ENCODE data around the gene GALNT17. TPM values are rescaled to one million over a fixed set of nuclear protein-coding genes. Genes with fewer than 3 reads are reported as not detected.

The GALNT17 gene
- total and polyA plus RNA-seq, 3 experiments from 2014 or later: not detected

DNA sequence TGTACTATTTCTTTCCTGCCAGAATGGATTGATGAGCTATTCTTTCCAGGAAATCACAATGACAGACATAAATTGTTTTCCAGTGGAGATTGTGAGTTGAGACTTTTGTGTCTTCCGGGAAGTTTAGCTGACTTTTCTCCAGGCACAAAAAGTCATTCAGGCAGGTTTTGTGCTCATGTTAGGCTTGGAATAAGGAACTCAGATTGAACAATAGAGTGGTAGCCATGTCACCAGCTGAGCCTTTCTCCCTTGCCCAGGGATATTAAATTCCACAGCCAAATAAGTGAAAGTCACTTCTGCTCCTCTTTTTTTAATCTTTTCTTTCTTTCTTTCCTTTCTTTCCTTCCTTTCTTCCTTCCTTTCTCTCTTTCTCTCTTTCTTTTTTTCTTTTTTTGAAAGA, 559.6 kb downstream of the GALNT17 start:
- DNase-seq: no peak
- no peak overlapping the region for H3K27ac Mint-ChIP-seq
- H3K36me3 ChIP-seq (ENCODE audit: insufficient read depth, low read length): no peaks in the 10 kb centered on the region
- H3K9me3 ChIP-seq (ENCODE audit: low read length): no peaks in the 10 kb centered on the region
- no peaks in the 10 kb centered on the region for H3K27me3 ChIP-seq (ENCODE audit: insufficient read depth, low read length, poor library complexity, severe bottlenecking)
- ChIA-PET POLR2A (no interaction called here), CTCF (no interaction called here)
- peaks cover 0 to 9% (median 5%) of the 10 kb centered on the region in 5 donors for H3K9me3 Mint-ChIP-seq
- H3K4me1 Mint-ChIP-seq: no peaks in the 10 kb centered on the region
- no peak overlapping the region for H3K4me3 Mint-ChIP-seq
- H3K36me3 Mint-ChIP-seq: no peaks in the 10 kb centered on the region
- H3K4me3 ChIP-seq (ENCODE audit: low read length): no peak overlapping the region
- H3K4me1 ChIP-seq (ENCODE audit: insufficient read depth, low read length): no peaks in the 10 kb centered on the region
- H3K27ac ChIP-seq (ENCODE audit: low read depth, low read length): no peak overlapping the region
- no peaks in the 10 kb centered on the region for H3K27me3 Mint-ChIP-seq

DNA sequence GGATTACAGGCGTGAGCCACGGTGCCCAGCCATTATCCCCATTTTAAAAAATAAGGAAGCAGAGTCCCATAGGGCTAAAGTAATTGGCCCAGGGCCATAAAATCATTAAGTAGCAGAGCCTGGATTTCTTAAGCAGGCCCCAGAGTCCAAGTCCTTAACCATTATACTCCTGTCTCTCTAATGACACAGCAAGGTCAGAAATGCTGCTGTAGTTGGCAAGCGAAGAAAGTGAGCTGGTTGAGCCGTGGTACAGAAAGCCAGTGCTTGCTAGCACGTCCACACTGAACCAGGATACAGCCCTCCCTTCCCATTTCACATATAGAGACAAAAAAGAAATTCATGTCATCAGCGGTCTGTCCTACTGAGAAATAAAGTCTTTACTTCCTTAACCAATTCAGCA, 562.7 kb downstream of the GALNT17 start:
- Histone ChIP-seq H3K4me1 (ENCODE audit: insufficient read depth, low read length) (no peaks in the 10 kb centered on the region), H3K36me3 (ENCODE audit: insufficient read depth, low read length) (no peaks in the 10 kb centered on the region), H3K27ac (ENCODE audit: low read depth, low read length) (no peak overlapping the region), H3K9me3 (ENCODE audit: low read length) (no peaks in the 10 kb centered on the region), H3K4me3 (ENCODE audit: low read length) (no peak overlapping the region), H3K27me3 (ENCODE audit: insufficient read depth, low read length, poor library complexity, severe bottlenecking) (no peaks in the 10 kb centered on the region)
- no peaks in the 10 kb centered on the region for H3K36me3 Mint-ChIP-seq
- no peak overlapping the region for H3K4me3 Mint-ChIP-seq
- ChIA-PET POLR2A (no interaction called here), CTCF (no interaction called here)
- DNase-seq: no peak
- H3K9me3 Mint-ChIP-seq: peaks cover 4 to 12% (median 7%) of the 10 kb centered on the region in 5 donors
- H3K27me3 Mint-ChIP-seq: no peaks in the 10 kb centered on the region
- no peaks in the 10 kb centered on the region for H3K4me1 Mint-ChIP-seq
- H3K27ac Mint-ChIP-seq: no peak overlapping the region

DNA sequence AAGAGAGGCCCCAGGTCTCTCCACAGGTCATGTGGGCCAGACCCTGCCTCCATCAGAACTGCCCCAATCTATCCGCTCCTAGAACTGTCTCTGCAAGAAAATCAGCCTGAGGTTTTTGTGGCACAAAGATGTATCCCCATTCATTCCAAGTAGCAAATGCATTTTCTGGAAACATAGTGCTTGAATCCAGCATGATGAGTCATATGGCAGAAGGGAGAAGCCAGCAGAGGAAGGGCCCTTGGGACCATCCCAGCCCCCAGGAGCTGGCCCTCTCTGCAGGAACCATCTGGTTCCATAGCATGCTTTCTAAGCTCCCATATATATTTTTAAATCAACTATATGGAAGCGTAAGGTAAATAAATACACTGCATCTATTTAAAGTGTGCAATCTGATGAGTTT, 563.2 kb downstream of the GALNT17 start:
- H3K27ac Mint-ChIP-seq: no peak overlapping the region
- Histone ChIP-seq H3K4me1 (ENCODE audit: insufficient read depth, low read length) (no peaks in the 10 kb centered on the region), H3K4me3 (ENCODE audit: low read length) (no peak overlapping the region), H3K27me3 (ENCODE audit: insufficient read depth, low read length, poor library complexity, severe bottlenecking) (no peaks in the 10 kb centered on the region), H3K9me3 (ENCODE audit: low read length) (no peaks in the 10 kb centered on the region), H3K36me3 (ENCODE audit: insufficient read depth, low read length) (no peaks in the 10 kb centered on the region), H3K27ac (ENCODE audit: low read depth, low read length) (no peak overlapping the region)
- H3K4me1 Mint-ChIP-seq: no peaks in the 10 kb centered on the region
- ChIA-PET CTCF (no interaction called here), POLR2A (no interaction called here)
- no peak for DNase-seq
- no peak overlapping the region for H3K4me3 Mint-ChIP-seq
- H3K9me3 Mint-ChIP-seq: peaks cover 4 to 15% (median 9%) of the 10 kb centered on the region in 5 donors
- no peaks in the 10 kb centered on the region for H3K27me3 Mint-ChIP-seq
- H3K36me3 Mint-ChIP-seq: no peaks in the 10 kb centered on the region

DNA sequence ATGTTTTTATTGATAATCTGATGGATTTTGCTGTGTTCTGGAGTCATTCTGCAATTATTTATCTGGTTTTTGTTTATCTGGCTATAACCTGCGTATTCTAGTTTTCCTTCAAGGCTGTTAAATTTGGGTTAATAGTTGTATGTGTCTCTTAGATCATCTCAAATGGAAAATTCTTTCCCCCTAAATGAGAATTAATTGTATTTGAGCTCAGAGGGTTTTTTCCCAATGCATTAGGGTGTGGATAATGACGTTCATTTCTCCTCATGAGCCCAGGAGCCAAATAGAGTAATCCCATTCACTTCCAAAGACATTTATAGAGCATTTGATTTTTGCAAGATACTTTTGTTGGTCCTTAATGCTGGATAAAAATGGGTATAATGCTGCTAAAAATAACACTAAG, 564.6 kb downstream of the GALNT17 start:
- Histone ChIP-seq H3K4me1 (ENCODE audit: insufficient read depth, low read length) (no peaks in the 10 kb centered on the region), H3K4me3 (ENCODE audit: low read length) (no peak overlapping the region), H3K36me3 (ENCODE audit: insufficient read depth, low read length) (no peaks in the 10 kb centered on the region), H3K27me3 (ENCODE audit: insufficient read depth, low read length, poor library complexity, severe bottlenecking) (no peaks in the 10 kb centered on the region), H3K9me3 (ENCODE audit: low read length) (no peaks in the 10 kb centered on the region), H3K27ac (ENCODE audit: low read depth, low read length) (no peak overlapping the region)
- Mint-ChIP-seq H3K9me3 (peaks cover 4 to 15% (median 12%) of the 10 kb centered on the region in 5 donors), H3K36me3 (no peaks in the 10 kb centered on the region), H3K27ac (no peak overlapping the region), H3K27me3 (no peaks in the 10 kb centered on the region), H3K4me1 (no peaks in the 10 kb centered on the region), H3K4me3 (no peak overlapping the region)
- no peak for DNase-seq
- ChIA-PET POLR2A (no interaction called here), CTCF (no interaction called here)

DNA sequence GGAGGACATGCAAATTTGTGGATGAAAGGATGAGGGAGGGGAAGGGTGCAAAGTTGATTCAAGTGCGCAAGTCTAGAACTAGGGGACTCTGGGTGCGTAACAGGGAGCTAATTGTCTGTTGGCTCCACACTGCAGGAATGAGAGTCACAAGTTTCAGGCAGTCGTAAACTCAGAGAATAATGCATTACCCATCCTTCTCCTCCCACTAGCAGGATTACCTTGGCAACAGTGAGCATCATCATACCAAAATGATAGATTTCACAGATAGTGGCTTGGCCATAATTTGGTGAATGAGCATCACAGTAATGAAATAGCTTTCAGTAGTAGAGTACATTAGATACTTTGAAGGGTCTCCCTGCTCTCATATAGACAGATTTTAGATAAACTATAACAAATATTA, 565.5 kb downstream of the GALNT17 start:
- DNase-seq: no peak
- Histone ChIP-seq H3K4me3 (ENCODE audit: low read length) (no peak overlapping the region), H3K36me3 (ENCODE audit: insufficient read depth, low read length) (no peaks in the 10 kb centered on the region), H3K27ac (ENCODE audit: low read depth, low read length) (no peak overlapping the region), H3K4me1 (ENCODE audit: insufficient read depth, low read length) (no peaks in the 10 kb centered on the region), H3K9me3 (ENCODE audit: low read length) (no peaks in the 10 kb centered on the region), H3K27me3 (ENCODE audit: insufficient read depth, low read length, poor library complexity, severe bottlenecking) (no peaks in the 10 kb centered on the region)
- Mint-ChIP-seq H3K27ac (no peak overlapping the region), H3K27me3 (no peaks in the 10 kb centered on the region), H3K4me3 (no peak overlapping the region), H3K4me1 (no peaks in the 10 kb centered on the region), H3K36me3 (no peaks in the 10 kb centered on the region), H3K9me3 (peaks cover 4 to 15% (median 12%) of the 10 kb centered on the region in 5 donors)
- POLR2A ChIA-PET: no interaction called here
- CTCF ChIA-PET: no interaction called here

DNA sequence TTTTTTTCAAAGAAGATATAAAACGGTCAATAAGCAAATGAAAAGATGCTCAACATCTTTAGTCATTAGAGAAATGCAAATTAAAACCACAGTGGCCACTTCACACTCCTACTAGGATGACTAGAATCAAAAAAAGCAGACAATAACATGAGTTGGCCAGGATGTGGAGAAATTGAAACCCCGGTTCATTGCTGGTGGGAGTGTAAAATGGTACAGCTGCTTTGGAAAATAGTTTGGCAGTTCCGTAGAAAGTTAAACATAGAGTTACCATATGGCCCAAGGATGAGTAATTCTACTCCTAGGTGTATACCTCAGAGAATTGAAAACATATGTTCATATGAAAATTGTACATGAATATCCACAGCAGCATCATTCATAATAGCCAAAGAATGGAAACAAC, 573.3 kb downstream of the GALNT17 start:
- Histone ChIP-seq H3K27me3 (ENCODE audit: insufficient read depth, low read length, poor library complexity, severe bottlenecking) (no peaks in the 10 kb centered on the region), H3K4me1 (ENCODE audit: insufficient read depth, low read length) (no peaks in the 10 kb centered on the region), H3K4me3 (ENCODE audit: low read length) (no peak overlapping the region), H3K9me3 (ENCODE audit: low read length) (no peaks in the 10 kb centered on the region), H3K36me3 (ENCODE audit: insufficient read depth, low read length) (no peaks in the 10 kb centered on the region), H3K27ac (ENCODE audit: low read depth, low read length) (no peak overlapping the region)
- H3K27me3 Mint-ChIP-seq: no peaks in the 10 kb centered on the region
- no peaks in the 10 kb centered on the region for H3K4me1 Mint-ChIP-seq
- POLR2A ChIA-PET: no interaction called here
- H3K27ac Mint-ChIP-seq: no peak overlapping the region
- H3K4me3 Mint-ChIP-seq: no peak overlapping the region
- CTCF ChIA-PET: no interaction called here
- H3K9me3 Mint-ChIP-seq: peaks cover 2 to 16% (median 11%) of the 10 kb centered on the region in 5 donors
- H3K36me3 Mint-ChIP-seq: no peaks in the 10 kb centered on the region
- DNase-seq: no peak

DNA sequence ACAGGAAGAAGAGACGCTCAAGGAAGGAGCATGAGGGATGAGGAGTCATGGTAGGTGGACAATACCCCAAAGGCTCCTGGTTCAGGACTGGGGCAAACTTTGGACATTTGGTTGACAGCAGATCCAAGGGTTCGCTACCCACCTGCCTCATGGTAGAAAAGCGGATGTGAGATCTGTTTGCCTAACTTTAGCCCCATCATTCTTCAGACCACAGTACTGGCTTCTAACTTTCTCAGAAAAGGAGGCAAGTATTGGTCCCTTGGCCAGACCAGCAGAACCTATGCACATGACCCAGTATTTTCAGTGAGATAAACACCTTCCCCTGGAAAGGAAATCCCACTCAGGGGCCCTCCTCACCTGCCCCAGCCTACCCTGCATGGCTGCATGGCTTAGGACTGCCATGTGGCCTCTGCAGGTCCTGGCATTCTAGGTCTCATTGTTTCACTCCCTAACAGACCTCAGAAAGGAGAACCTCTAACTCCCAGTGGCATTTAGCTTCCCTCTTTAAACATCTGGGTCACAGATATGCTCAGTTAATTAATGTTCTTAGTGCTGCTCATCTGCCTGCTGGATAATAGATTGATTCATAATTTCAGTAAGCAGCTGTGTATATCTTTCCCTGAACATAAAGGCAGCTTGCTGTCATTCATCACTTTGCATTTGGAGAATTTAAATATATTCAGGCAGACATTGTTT, 574.1 kb downstream of the GALNT17 start:
- peaks cover 0 to 15% (median 10%) of the 10 kb centered on the region in 5 donors for H3K9me3 Mint-ChIP-seq
- Histone ChIP-seq H3K4me1 (ENCODE audit: insufficient read depth, low read length) (no peaks in the 10 kb centered on the region), H3K36me3 (ENCODE audit: insufficient read depth, low read length) (no peaks in the 10 kb centered on the region), H3K4me3 (ENCODE audit: low read length) (no peak overlapping the region), H3K27me3 (ENCODE audit: insufficient read depth, low read length, poor library complexity, severe bottlenecking) (no peaks in the 10 kb centered on the region), H3K27ac (ENCODE audit: low read depth, low read length) (no peak overlapping the region), H3K9me3 (ENCODE audit: low read length) (no peaks in the 10 kb centered on the region)
- H3K27me3 Mint-ChIP-seq: no peaks in the 10 kb centered on the region
- H3K27ac Mint-ChIP-seq: no peak overlapping the region
- no peak overlapping the region for H3K4me3 Mint-ChIP-seq
- POLR2A ChIA-PET: no interaction called here
- CTCF ChIA-PET: no interaction called here
- H3K36me3 Mint-ChIP-seq: no peaks in the 10 kb centered on the region
- no peak for DNase-seq
- no peaks in the 10 kb centered on the region for H3K4me1 Mint-ChIP-seq

DNA sequence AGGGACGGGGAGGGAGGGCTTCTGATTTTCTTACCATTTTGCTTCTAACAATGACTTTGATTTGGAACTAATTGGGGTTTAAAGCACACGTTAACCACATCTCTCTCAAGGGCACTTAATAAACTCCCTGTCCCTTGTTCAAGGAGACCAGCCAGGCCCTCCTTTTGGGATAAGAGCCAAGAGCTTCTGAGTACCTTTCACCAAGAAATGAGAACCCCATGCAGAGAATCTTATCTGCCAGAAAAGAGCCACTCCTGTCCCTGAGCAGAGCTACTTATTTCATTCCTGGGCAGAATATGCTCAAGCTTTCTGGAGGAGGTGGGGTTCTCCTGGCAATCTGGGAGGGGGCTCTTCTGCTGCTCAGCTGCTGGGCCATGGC, 574.6 kb downstream of the GALNT17 start:
- no peaks in the 10 kb centered on the region for H3K36me3 Mint-ChIP-seq
- Histone ChIP-seq H3K4me3 (ENCODE audit: low read length) (no peak overlapping the region), H3K36me3 (ENCODE audit: insufficient read depth, low read length) (no peaks in the 10 kb centered on the region), H3K4me1 (ENCODE audit: insufficient read depth, low read length) (no peaks in the 10 kb centered on the region), H3K27ac (ENCODE audit: low read depth, low read length) (no peak overlapping the region), H3K9me3 (ENCODE audit: low read length) (no peaks in the 10 kb centered on the region), H3K27me3 (ENCODE audit: insufficient read depth, low read length, poor library complexity, severe bottlenecking) (no peaks in the 10 kb centered on the region)
- H3K9me3 Mint-ChIP-seq: peaks cover 2 to 15% (median 14%) of the 10 kb centered on the region in 5 donors
- DNase-seq: no peak
- H3K4me1 Mint-ChIP-seq: no peaks in the 10 kb centered on the region
- H3K27ac Mint-ChIP-seq: no peak overlapping the region
- H3K27me3 Mint-ChIP-seq: no peaks in the 10 kb centered on the region
- POLR2A ChIA-PET: no interaction called here
- CTCF ChIA-PET: no interaction called here
- no peak overlapping the region for H3K4me3 Mint-ChIP-seq

DNA sequence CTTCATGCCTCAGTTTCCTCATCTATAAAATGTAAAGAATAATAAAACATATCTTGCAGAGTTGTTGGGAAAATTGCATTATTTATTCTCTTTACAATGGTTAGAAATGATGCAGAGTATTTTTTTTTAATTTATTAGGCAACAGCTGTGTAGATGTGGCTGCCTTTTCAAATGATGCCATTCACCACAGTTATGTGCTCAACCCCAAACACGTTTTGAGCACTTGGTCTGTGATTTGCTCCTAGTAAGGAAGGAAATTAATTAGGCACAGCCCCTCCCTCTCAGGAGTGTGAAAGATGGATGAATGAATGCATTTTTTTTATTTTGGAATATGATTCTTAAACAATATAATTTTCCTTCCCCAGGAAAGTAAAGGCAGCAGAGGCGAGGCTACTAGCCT, 575.1 kb downstream of the GALNT17 start:
- no peaks in the 10 kb centered on the region for H3K4me1 ChIP-seq (ENCODE audit: insufficient read depth, low read length)
- Mint-ChIP-seq H3K27me3 (no peaks in the 10 kb centered on the region), H3K36me3 (no peaks in the 10 kb centered on the region), H3K4me3 (no peak overlapping the region), H3K27ac (no peak overlapping the region), H3K4me1 (no peaks in the 10 kb centered on the region), H3K9me3 (peaks cover 2 to 15% (median 14%) of the 10 kb centered on the region in 5 donors)
- H3K36me3 ChIP-seq (ENCODE audit: insufficient read depth, low read length): no peaks in the 10 kb centered on the region
- no peak overlapping the region for H3K4me3 ChIP-seq (ENCODE audit: low read length)
- ChIA-PET POLR2A (no interaction called here), CTCF (no interaction called here)
- DNase-seq: no peak
- H3K27ac ChIP-seq (ENCODE audit: low read depth, low read length): no peak overlapping the region
- H3K27me3 ChIP-seq (ENCODE audit: insufficient read depth, low read length, poor library complexity, severe bottlenecking): no peaks in the 10 kb centered on the region
- no peaks in the 10 kb centered on the region for H3K9me3 ChIP-seq (ENCODE audit: low read length)

Data from CD8-positive, alpha-beta memory T cell (primary cell).